GM12892 (cell line): ENCODE measurements around the gene EPB41.

Source experiments
- POLR2AphosphoS5 ChIP-seq: IDR thresholded peaks from 2 replicates; pipeline ENCODE4 v1.6.1; 2011; ENCODE audit warnings: low read depth, low read length, control low read depth
- TAF1 ChIP-seq: IDR thresholded peaks from 2 replicates; pipeline ENCODE4 v1.6.1; 2011; ENCODE audit warnings: low read depth, mild to moderate bottlenecking, control low read depth, low read length, borderline replicate concordance

DNA sequence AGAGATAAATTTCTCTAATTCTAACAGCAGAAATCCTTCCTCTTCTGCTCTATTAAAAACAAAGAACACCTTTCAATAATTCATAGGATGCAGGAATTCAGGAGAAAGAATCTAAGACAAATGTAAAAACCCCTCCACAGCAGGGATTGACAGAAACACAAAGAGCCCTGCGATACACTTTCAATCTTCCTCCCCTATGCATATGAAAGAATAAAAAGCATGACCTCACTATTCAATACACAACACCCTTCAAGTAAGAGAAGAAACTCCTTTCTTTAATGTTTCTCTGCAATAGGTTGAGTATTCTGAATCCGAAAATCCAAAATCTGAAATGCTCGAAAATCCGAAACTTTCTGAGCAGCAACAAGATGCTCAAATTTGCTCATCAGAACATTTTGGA, 250.2 kb downstream of the EPB41 start:
- no peak for TF ChIP-seq TAF1
- TF ChIP-seq POLR2AphosphoS5, result no peak
